GM19035 (cell line): ENCODE data around the gene ADSL.

Source experiments
- ATAC-seq: cut with Tn5 transposase; IDR thresholded peaks from one replicate; pipeline ENCODE4 v1.9.1; 2021; ENCODE audit not compliant: unreplicated experiment

ADSL gene

DNA sequence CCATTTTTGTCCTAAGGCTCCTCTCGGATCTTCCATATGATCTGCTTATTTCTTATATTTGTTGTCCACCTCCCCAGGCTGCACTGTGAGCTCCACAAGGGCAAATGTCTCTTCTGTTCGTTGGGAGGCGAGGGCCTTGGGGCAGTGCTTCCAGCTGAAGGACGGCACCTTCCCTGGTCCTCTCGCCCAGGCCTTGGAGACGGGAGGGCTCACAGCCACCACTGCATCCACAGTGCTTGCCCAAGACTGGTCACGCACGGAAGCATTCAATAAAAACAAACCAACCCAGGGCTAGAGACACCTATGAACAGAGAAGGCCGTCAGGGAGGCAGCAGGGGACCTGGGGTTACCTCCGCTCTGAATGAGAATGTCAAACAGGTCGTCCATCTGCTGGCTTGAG is 70.3 kb downstream of the ADSL start:
- no peak for ATAC-seq

GRCh38 chr22:40417041-40417440 is 70.7 kb downstream of the ADSL start:
- ATAC-seq, result no peak

DNA sequence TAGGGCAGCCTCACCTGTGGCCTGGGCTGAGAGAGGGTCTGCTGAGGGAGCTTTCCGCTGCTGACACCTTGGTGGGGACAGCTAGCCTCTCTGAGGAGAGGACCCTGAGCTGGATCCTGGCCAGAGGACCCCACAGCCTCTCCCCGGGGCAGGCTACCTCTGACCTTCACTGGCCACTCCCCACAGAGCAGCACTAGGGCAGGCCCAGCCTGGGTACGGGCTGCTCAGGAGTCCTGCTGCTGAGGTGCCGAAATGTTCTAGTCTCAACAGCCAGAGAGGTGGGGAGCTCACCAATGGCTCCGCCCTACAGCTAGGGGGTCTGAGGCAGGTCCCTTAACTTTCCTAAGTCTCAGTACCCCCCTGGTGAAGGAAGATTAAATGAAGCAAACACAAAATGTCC is 71.6 kb downstream of the ADSL start:
- no peak for ATAC-seq

DNA sequence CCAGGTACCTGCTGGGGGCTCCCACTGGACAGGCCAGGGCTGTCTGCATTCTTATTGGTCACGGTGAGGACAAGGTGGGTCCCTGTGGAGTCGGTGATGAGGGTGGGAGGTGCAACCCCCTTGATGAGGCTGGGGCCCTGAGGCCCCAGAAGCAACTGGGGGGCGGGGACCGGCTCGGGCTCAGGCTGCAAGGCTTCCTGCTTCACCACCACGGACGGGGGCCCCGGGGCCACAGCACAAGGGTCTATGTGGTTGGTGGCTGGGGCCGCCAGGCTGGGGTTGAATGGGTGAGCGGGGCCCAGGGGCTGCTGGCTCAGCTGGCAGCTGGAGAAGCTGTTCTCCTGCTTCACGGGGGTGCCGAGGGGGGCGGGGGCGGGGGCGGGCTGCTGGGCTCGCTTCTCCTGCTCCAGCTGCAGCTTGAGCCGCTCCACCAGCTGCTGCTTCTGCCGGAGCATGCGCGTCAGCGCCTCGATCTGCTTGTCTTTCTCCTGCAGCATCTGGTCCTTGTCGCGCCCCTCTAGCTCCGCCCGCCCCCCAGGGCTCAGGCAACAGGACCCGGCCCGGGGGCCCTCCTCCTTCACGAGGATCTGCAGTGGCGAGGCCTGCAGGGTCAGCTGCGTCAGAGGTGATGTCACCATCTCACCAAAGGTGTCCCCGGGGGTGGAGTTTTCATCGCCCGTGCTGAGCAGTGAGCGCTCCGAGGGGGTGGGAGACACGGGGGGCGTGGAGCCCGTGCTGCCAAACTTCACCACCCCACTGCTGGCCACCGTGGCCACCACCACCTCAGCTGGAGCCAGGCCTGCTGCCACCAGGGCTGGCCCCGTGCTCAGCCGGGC is 72.3 kb downstream of the ADSL start:
- ATAC-seq, result no peak

- no peak for ATAC-seq
These were observed 73.4 kb downstream of the ADSL start for GRCh38 chr22:40419718-40420117.

GRCh38 chr22:40420341-40421081 is 74.2 kb downstream of the ADSL start:
- ATAC-seq, result no peak

- no peak for ATAC-seq
These were observed 74.7 kb downstream of the ADSL start for GRCh38 chr22:40421082-40421350.

- ATAC-seq, result no peak
These were observed 75.6 kb downstream of the ADSL start for GRCh38 chr22:40421941-40422340.

GRCh38 chr22:40422558-40423309 is 76.4 kb downstream of the ADSL start:
- no peak for ATAC-seq

- no peak for ATAC-seq
These were observed 77.0 kb downstream of the ADSL start for GRCh38 chr22:40423310-40423688.

DNA sequence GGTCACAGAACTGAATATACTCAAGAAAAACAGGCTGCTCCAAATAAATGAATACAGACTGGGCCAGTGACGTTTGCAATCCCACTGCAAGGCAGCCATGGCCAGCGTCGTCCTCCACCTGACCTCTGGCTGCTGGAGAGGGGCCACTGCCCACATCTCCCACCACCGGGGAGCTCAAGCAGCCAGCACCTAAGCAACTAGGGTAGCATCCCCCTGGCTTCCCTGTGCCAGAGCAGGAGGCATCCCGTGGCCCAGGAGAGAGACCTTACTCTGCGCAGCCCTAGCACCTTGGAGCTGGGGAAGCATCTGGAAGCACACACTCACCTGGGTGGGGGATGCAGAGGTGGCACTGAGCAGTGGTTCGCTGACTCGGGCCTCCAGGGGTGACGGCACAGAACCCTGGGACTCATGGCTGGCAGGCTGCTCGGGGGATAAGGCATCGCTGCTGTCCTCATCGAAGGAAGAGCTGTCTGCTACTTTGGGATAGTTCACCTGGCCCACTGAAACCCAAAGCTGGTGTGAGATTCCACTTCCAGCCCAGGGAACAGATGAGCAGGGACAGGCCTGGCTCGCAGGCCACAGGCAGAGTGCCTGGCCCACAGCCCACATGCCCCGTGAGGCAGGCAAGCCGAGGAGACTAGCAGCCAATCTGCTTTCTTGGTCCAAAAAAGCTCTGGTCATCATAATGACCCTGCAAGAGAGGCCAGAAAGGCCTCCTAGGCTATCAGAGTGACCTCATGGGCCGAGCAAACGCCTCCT is 77.8 kb downstream of the ADSL start:
- no peak for ATAC-seq

DNA sequence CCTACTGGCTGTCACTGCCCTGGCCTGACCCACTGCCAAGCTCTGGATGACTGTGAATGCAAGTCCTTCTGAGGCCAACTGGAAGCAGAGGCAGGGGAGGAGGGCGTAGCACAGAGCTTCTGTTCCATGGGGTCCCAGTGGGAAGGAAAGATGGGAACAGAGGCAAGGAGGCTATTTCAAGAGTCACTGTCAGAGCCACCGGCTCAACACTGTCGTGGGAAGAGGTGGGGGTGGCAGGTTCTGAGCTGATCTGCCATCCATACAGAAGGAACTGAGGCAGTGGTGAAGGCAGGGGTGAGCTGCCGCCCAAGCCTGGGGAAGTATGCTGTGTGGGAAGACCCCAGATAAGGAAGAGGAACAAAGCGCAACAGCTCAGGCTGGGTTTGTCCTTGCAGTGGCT is 78.8 kb downstream of the ADSL start:
- ATAC-seq, result no peak

DNA sequence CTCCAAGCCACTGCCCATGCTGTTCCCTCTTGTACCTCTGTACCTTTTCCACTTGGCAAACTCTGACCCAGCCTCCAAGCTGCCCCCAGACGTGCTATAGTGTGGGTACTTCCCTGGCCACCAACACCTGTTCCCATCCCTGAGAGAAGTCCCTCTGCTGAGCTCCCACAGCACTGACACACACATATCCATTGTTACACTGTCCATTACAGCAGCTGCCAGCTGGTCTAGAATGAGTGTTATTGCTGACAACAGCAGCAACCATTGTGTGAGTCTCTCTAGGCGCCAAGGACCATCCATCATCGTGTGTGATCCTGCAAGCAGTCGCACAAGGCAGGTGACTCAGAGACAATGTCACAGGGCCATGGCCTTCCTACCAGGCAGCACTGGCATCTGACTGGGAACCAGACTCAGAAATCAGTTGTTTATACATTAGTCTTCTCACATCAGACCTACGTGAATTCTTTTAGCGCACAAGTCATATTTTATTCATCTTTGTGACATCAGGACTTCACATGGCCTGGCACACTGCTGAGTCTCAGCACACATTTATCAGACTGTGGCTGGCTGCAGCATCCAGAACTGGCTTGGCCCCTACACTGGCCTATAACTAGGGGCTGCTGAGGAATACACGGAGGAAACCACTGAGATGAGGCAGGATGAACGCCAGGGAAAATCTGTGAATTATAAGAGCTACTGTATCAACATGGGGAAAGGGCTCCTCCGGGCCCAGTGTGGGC is 80.5 kb downstream of the ADSL start:
- ATAC-seq, result no peak

DNA sequence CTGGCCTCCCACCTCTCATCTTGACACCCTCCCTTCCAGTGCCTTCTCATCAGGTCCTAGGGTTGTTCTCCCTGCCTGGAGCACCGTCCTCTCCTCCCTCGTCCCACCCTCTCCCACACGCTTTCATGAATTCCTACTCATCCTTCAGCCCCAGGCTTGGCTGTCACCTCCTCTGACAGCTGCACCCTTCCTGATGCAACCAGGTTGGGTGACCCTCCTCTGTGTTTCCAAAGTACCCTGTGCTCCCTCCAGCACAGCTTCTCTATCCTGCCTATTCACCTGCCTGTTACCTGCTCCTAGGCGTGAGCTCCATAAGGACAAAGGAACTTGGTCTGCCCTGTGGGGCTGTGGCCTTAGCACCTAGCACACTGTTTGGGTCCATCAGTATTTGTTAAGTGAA is 82.5 kb downstream of the ADSL start:
- no peak for ATAC-seq

GRCh38 chr22:40429481-40429880 is 83.2 kb downstream of the ADSL start:
- no peak for ATAC-seq

DNA sequence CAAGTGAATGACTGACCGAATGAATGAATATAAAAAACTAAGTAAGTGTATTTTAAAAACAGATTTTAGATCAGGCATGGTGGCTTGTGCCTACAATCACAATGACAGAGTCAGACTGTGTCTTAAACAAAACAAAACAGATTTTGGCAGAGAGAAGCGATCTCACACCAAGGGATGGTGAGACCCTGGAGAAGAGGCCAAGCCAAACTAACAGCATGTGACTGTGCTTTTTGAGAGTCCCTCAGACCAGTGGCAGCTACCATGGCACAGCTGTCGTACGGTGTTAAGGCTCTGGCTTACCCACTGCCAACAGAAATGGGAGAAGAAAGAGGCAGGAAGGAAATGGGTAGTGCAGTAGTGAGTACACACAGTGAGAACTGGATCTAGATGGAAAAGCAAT is 84.7 kb downstream of the ADSL start:
- ATAC-seq, result no peak

DNA sequence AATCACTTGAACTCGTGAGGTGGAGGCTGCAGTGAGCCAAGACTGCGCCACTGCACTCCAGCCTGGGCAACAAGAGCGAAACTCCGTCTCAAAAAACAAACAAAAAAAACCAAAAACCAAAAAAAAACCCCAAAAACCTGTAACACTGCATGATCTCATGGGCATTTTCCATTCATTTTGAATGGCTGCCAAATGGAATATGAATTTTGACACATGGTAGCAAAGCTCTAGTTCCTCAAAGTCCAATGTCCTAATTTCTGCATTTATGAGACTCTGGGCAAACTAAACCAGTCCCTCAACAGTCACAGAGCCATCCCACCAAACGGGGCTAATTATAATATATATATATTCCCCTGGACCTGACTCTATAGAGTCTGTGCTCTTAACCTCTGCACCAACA is 85.9 kb downstream of the ADSL start:
- no peak for ATAC-seq

- no peak for ATAC-seq
These were observed 86.3 kb downstream of the ADSL start for GRCh38 chr22:40432625-40433024.

DNA sequence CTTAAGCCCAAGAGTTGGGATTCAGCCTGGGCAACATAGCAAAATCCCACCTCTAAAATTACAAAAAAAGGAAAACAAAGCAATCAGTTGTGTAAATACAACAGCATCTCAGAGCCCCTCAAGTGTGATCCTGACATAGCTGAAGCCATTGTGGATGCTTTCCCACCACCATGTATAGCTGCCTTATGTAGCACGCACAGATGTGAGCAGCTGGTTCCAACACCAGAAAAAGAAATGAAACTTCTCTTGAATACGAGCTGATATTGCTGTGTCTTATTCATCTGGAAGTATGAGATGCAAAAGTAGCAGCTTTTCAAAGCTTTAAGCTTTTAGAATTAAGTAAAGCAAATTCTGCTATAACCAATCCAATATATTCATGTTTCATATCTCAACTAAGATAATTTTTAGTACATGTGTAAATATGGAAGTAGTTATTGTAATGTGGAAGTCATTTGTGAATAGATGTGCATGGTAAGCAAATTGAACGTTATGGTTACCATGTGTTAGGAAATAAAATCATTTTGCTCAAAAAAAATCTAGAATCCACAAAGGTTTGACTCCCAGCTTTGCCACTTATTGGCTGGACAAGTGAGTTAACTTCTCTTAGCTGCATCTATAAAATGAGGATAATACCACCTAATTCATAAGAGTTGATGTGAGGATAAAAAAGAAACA is 87.3 kb downstream of the ADSL start:
- no peak for ATAC-seq

- no peak for ATAC-seq
These were observed 87.8 kb downstream of the ADSL start for GRCh38 chr22:40434106-40434505.
